Measurements from ENCODE around the gene COL4A6. TPM values are rescaled to one million over a fixed set of nuclear protein-coding genes. Genes with fewer than 3 reads are reported as not detected.
"Not testable (repeated sequence)": the region's sequence is repeated elsewhere in the genome, so short reads cannot be mapped to it uniquely, and the experiment has no call there.

COL4A6 gene
- 1.2 and 1.8 TPM in 2 replicates for total RNA-seq

GRCh38 chrX:108438110-108438623 is at the start of gene COL4A6:
Gene COL4A6, minus strand, starts transcription at chrX:108438422. Its CDS starts 226 bp downstream, at chrX:108438196.
- DNase-seq (ENCODE audit: low read depth) = no peak
- Histone ChIP-seq H3K4me3 (ENCODE audit: low read depth, low read length) (peak within 1 kb of the TSS; percentile 60), H3K36me3 (ENCODE audit: control insufficient read depth, insufficient read depth, low read length) (no peaks in the 10 kb centered on the region), H3K27me3 (ENCODE audit: control insufficient read depth, insufficient read depth, low read length) (peaks cover 5% of the 10 kb centered on the region)
- no peak for TF ChIP-seq CTCF (IDR thresholded peaks at IDR 0.05; ENCODE audit: insufficient read depth, low read length, poor library complexity, severe bottlenecking)

GRCh38 chrX:108485960-108486359 is 47.7 kb upstream of the COL4A6 start:
- Histone ChIP-seq H3K27me3 (ENCODE audit: control insufficient read depth, insufficient read depth, low read length) (no peaks in the 10 kb centered on the region), H3K36me3 (ENCODE audit: control insufficient read depth, insufficient read depth, low read length) (no peaks in the 10 kb centered on the region), H3K4me3 (ENCODE audit: low read depth, low read length) (no peak overlapping the region)
- no peak for DNase-seq (ENCODE audit: low read depth)
- TF ChIP-seq CTCF (IDR thresholded peaks at IDR 0.05; ENCODE audit: insufficient read depth, low read length, poor library complexity, severe bottlenecking) = no peak

GRCh38 chrX:108484251-108484650 is 46.0 kb upstream of the COL4A6 start:
- no peak for TF ChIP-seq CTCF (IDR thresholded peaks at IDR 0.05; ENCODE audit: insufficient read depth, low read length, poor library complexity, severe bottlenecking)
- no peak for DNase-seq (ENCODE audit: low read depth)

GRCh38 chrX:108481528-108481927 is 43.3 kb upstream of the COL4A6 start:
- H3K27me3 ChIP-seq (ENCODE audit: control insufficient read depth, insufficient read depth, low read length); DNase-seq (ENCODE audit: low read depth): not testable (repeated sequence)

More at GRCh38 chrX:108484251-108484650, 46.0 kb upstream of the COL4A6 start:
- H3K4me3 ChIP-seq (ENCODE audit: low read depth, low read length) = no peak overlapping the region
- no peaks in the 10 kb centered on the region for H3K36me3 ChIP-seq (ENCODE audit: control insufficient read depth, insufficient read depth, low read length)
- no peaks in the 10 kb centered on the region for H3K27me3 ChIP-seq (ENCODE audit: control insufficient read depth, insufficient read depth, low read length)

GRCh38 chrX:108473979-108474378 is 35.8 kb upstream of the COL4A6 start:
- Histone ChIP-seq H3K27me3 (ENCODE audit: control insufficient read depth, insufficient read depth, low read length) (no peaks in the 10 kb centered on the region), H3K4me3 (ENCODE audit: low read depth, low read length) (no peak overlapping the region), H3K36me3 (ENCODE audit: control insufficient read depth, insufficient read depth, low read length) (no peaks in the 10 kb centered on the region)
- no peak for TF ChIP-seq CTCF (IDR thresholded peaks at IDR 0.05; ENCODE audit: insufficient read depth, low read length, poor library complexity, severe bottlenecking)
- DNase-seq (ENCODE audit: low read depth) = no peak

More at GRCh38 chrX:108481528-108481927, 43.3 kb upstream of the COL4A6 start:
- H3K36me3 ChIP-seq (ENCODE audit: control insufficient read depth, insufficient read depth, low read length); H3K4me3 ChIP-seq (ENCODE audit: low read depth, low read length): not testable (repeated sequence)

- no peak for DNase-seq (ENCODE audit: low read depth)
- no peak overlapping the region for H3K4me3 ChIP-seq (ENCODE audit: low read depth, low read length)
- H3K36me3 ChIP-seq (ENCODE audit: control insufficient read depth, insufficient read depth, low read length) = no peaks in the 10 kb centered on the region
- no peak for TF ChIP-seq CTCF (IDR thresholded peaks at IDR 0.05; ENCODE audit: insufficient read depth, low read length, poor library complexity, severe bottlenecking)
- H3K27me3 ChIP-seq (ENCODE audit: control insufficient read depth, insufficient read depth, low read length) = no peaks in the 10 kb centered on the region
Observed at GRCh38 chrX:108468486-108468885, 30.3 kb upstream of the COL4A6 start.
